Chondrocyte (in vitro differentiated cells): ENCODE measurements around the gene NTN1. TPM values are rescaled to one million over a fixed set of nuclear protein-coding genes. Genes with fewer than 3 reads are reported as not detected.

ENCODE experiments used
- DNase-seq: peaks from one replicate; pipeline ENCODE4 v3.0.0; 2021; ENCODE audit warnings: mixed read lengths, low spot score
- H3K27ac Mint-ChIP-seq: one replicate; pipeline ENCODE4 v1.8.0; 2021; ENCODE audit warnings: mild to moderate bottlenecking, moderate library complexity, mixed read lengths; ENCODE audit not compliant: unreplicated experiment
- H3K27me3 Mint-ChIP-seq: 2 replicates; pipeline ENCODE4 v1.8.0; 2021; ENCODE audit warnings: low read depth, mixed read lengths
- H3K36me3 Mint-ChIP-seq: 2 replicates; pipeline ENCODE4 v1.8.0; 2021; ENCODE audit warnings: low read depth, mixed read lengths
- H3K4me1 Mint-ChIP-seq: 2 replicates; pipeline ENCODE4 v1.8.0; 2021; ENCODE audit warnings: low read depth, mild to moderate bottlenecking, mixed read lengths
- H3K4me3 Mint-ChIP-seq: one replicate; pipeline ENCODE4 v1.8.0; 2021; ENCODE audit warnings: mild to moderate bottlenecking, moderate library complexity, mixed read lengths; ENCODE audit not compliant: unreplicated experiment
- H3K9me3 Mint-ChIP-seq: 2 replicates; pipeline ENCODE4 v1.8.0; 2021; ENCODE audit warnings: low read depth, mixed read lengths
- CTCF ChIP-seq: fragments of 200-600 bp; sonication (generic); IDR thresholded peaks from 2 replicates; pipeline ENCODE4 v1.5.0; 2021; ENCODE audit warnings: antibody characterized with exemption, mild to moderate bottlenecking, moderate library complexity
- total RNA-seq: library from RNA; stranded (reverse); gene quantifications from 3 replicates; pipeline ENCODE4 v1.2.1, GENCODE V29; 2021

NTN1 gene
- total RNA-seq, 1 donor from 2014 or later, result 4.0 TPM

GRCh38 chr17:9205520-9206409 lies 184.5 kb downstream of the NTN1 start:
- Mint-ChIP-seq H3K27me3 (peaks cover 16% of the 10 kb centered on the region), H3K27ac (no peak overlapping the region), H3K9me3 (no peaks in the 10 kb centered on the region), H3K4me3 (no peak overlapping the region), H3K4me1 (no peaks in the 10 kb centered on the region), H3K36me3 (no peaks in the 10 kb centered on the region)
- no peak for TF ChIP-seq CTCF
- peak; percentile 53 for DNase-seq

- H3K4me3 Mint-ChIP-seq, result no peak overlapping the region
- H3K9me3 Mint-ChIP-seq, result no peaks in the 10 kb centered on the region
- DNase-seq, result peak; percentile 74
- H3K4me1 Mint-ChIP-seq, result peaks cover 3% of the 10 kb centered on the region
- H3K27ac Mint-ChIP-seq, result no peak overlapping the region
- H3K27me3 Mint-ChIP-seq, result peaks cover 14% of the 10 kb centered on the region
- no peaks in the 10 kb centered on the region for H3K36me3 Mint-ChIP-seq
- TF ChIP-seq CTCF, result no peak
Observed at GRCh38 chr17:9206410-9206703, 185.0 kb downstream of the NTN1 start.

- Mint-ChIP-seq H3K36me3 (no peaks in the 10 kb centered on the region), H3K27ac (no peak overlapping the region), H3K4me3 (no peak overlapping the region), H3K4me1 (peaks cover 6% of the 10 kb centered on the region), H3K27me3 (peaks cover 12% of the 10 kb centered on the region), H3K9me3 (no peaks in the 10 kb centered on the region)
- peak; percentile 46 for DNase-seq
- no peak for TF ChIP-seq CTCF
Observed at GRCh38 chr17:9206741-9207332, 185.5 kb downstream of the NTN1 start.

GRCh38 chr17:9208381-9209105 lies 187.2 kb downstream of the NTN1 start:
- no peaks in the 10 kb centered on the region for H3K36me3 Mint-ChIP-seq
- H3K4me1 Mint-ChIP-seq, result peaks cover 7% of the 10 kb centered on the region
- DNase-seq, result peak; percentile 49
- no peaks in the 10 kb centered on the region for H3K9me3 Mint-ChIP-seq
- H3K27me3 Mint-ChIP-seq, result peaks cover 12% of the 10 kb centered on the region
- TF ChIP-seq CTCF, result no peak
- H3K27ac Mint-ChIP-seq, result no peak overlapping the region
- no peak overlapping the region for H3K4me3 Mint-ChIP-seq

GRCh38 chr17:9209347-9209746 lies 188.0 kb downstream of the NTN1 start:
- Mint-ChIP-seq H3K9me3 (no peaks in the 10 kb centered on the region), H3K4me3 (no peak overlapping the region), H3K4me1 (peaks cover 9% of the 10 kb centered on the region), H3K27ac (no peak overlapping the region), H3K27me3 (peaks cover 10% of the 10 kb centered on the region), H3K36me3 (no peaks in the 10 kb centered on the region)
- no peak for TF ChIP-seq CTCF
- peak; percentile 56 for DNase-seq
